ENCODE data around the gene B2M. TPM values are rescaled to one million over a fixed set of nuclear protein-coding genes. Genes with fewer than 3 reads are reported as not detected.

The B2M gene
- 697 and 824 TPM in 2 replicates for total RNA-seq (2014; rRNA removed; shearing (Covaris generic))

GRCh38 chr15:44711096-44711742, at the start of gene B2M, which contains the start of gene PATL2:
Gene B2M, plus strand, starts transcription at chr15:44711517. Its CDS starts 30 bp downstream, at chr15:44711547.
Gene PATL2, minus strand, starts transcription at chr15:44711323. Its CDS starts 34,833 bp downstream, at chr15:44676490.

GRCh38 chr15:44663410-44664308, 47.7 kb upstream of the B2M start, which contains the start of gene SPG11:
Gene SPG11, minus strand, starts transcription at chr15:44663662. Its CDS starts 15 bp downstream, at chr15:44663647.

GRCh38 chr15:44736181-44736765, 25.0 kb downstream of the B2M start, which contains the start of gene TRIM69:
Gene TRIM69, plus strand, starts transcription at chr15:44736528. Its CDS starts 177 bp downstream, at chr15:44736705.

Small RNA genes lying within 50 kb of the gene (small RNA-seq; reads per million reads assigned to genes)
- gene RF00019: not detected

Other genes starting within 250 kb of the B2M start
- 65.3 and 67.4 TPM in 2 replicates for gene EIF3J, start 174.4 kb upstream of the B2M start, total RNA-seq (2014; rRNA removed; shearing (Covaris generic))
- gene SPG11, start 47.9 kb upstream of the B2M start, total RNA-seq (2014; rRNA removed; shearing (Covaris generic)): 41.8 and 42.0 TPM in 2 replicates
- gene PATL2, start 194 bp upstream of the B2M start, total RNA-seq (2014; rRNA removed; shearing (Covaris generic)): 0.50 and 1.6 TPM in 2 replicates
- gene TRIM69, start 25.0 kb downstream of the B2M start, total RNA-seq (2014; rRNA removed; shearing (Covaris generic)): 4.9 and 9.3 TPM in 2 replicates
- gene TERB2, start 245.2 kb downstream of the B2M start, total RNA-seq (2014; rRNA removed; shearing (Covaris generic)): not detected in 2 replicates